Colonic mucosa (tissue), 4 donors: ENCODE measurements around the gene ZFHX3. TPM values are rescaled to one million over a fixed set of nuclear protein-coding genes. Genes with fewer than 3 reads are reported as not detected.

ENCODE experiments used
- DNase-seq: peaks from one replicate; pipeline ENCODE4 v3.0.0-alpha.2; 2020
- H3K27ac ChIP-seq: fragments of 200-600 bp; one replicate; pipeline ENCODE4 v1.8.0; 2021
- H3K27me3 ChIP-seq: fragments of 200-600 bp; one replicate; pipeline ENCODE4 v1.8.0; 2021
- H3K36me3 ChIP-seq: fragments of 200-600 bp; one replicate; pipeline ENCODE4 v1.8.0; 2021
- H3K4me1 ChIP-seq: fragments of 200-600 bp; one replicate; pipeline ENCODE4 v1.8.0; 2021; ENCODE audit warnings: mild to moderate bottlenecking
- H3K4me3 ChIP-seq: fragments of 200-600 bp; one replicate; pipeline ENCODE4 v1.8.0; 2021
- H3K9ac ChIP-seq, 2 donors: one replicate each; pipeline ENCODE4 v1.7.0; 2013; ENCODE audit warnings: control low read depth in 2 of 2, low read depth in 2 of 2, low read length in 2 of 2
- H3K9me3 ChIP-seq: fragments of 200-600 bp; one replicate; pipeline ENCODE4 v1.8.0; 2021
- CTCF ChIP-seq: fragments of 200-600 bp; IDR thresholded peaks from one replicate; pipeline ENCODE4 v1.8.0; 2022; ENCODE audit warnings: antibody characterized with exemption, mild to moderate bottlenecking
- intact Hi-C: fragments of 100-400 bp; cut with DNase I; formaldehyde crosslinking; loops from one replicate; pipeline ENCODE4 v1.14.1; 2022
- total RNA-seq, 2 donors: library from RNA; stranded (reverse); fragmentation: NEBNext Ultra II Directional in 1 of 2; extraction: Animal tissue kit (Norgen Biotek cat#: 25700) in 1 of 2; gene quantifications; one replicate each; pipeline ENCODE4 v1.2.1, GENCODE V29; 2021
- donor health status: healthy.
- donor health status: DM: no; HTN: no; CAD: no.
- donor health status: DM: no; HTN: no; CAD: no.

ZFHX3 gene
- total RNA-seq, 2 donors from 2014 or later, result 10.5 to 12.8 TPM

- intact Hi-C loops, result no loop called here
- Histone ChIP-seq H3K4me3 (no peak overlapping the region), H3K27ac (no peak overlapping the region)
Observed at GRCh38 chr16:72739577-72739976, 308.4 kb downstream of the ZFHX3 start.

GRCh38 chr16:72736074-72736473 is 311.9 kb downstream of the ZFHX3 start:
- H3K4me3 ChIP-seq, result no peak overlapping the region
- H3K9ac ChIP-seq, result no peak overlapping the region
- no peaks in the 10 kb centered on the region for H3K27me3 ChIP-seq
- intact Hi-C loops, result no loop called here
- no peaks in the 10 kb centered on the region for H3K9me3 ChIP-seq
- no peak overlapping the region for H3K27ac ChIP-seq
- no peak for DNase-seq
- no peak for TF ChIP-seq CTCF
- no peaks in the 10 kb centered on the region for H3K36me3 ChIP-seq
- no peaks in the 10 kb centered on the region for H3K4me1 ChIP-seq

More at GRCh38 chr16:72739577-72739976, 308.4 kb downstream of the ZFHX3 start:
- Histone ChIP-seq H3K36me3 (no peaks in the 10 kb centered on the region), H3K4me1 (no peaks in the 10 kb centered on the region), H3K9ac (no peak overlapping the region), H3K9me3 (no peaks in the 10 kb centered on the region), H3K27me3 (no peaks in the 10 kb centered on the region)
- no peak for TF ChIP-seq CTCF
- DNase-seq, result no peak
